HEK293 (cell line): ENCODE data around the gene RNF10.

Experiments used
- BCL6B ChIP-seq: fragments of 450-650 bp; formaldehyde crosslinking; IDR thresholded peaks from 2 replicates; pipeline ENCODE4 v1.5.1; 2017; ENCODE audit warnings: missing biosample characterization, missing genetic modification characterization
- ELK4 ChIP-seq: IDR thresholded peaks from 2 replicates; pipeline ENCODE4 v1.6.1; 2011; ENCODE audit warnings: mild to moderate bottlenecking, low read depth, low read length, borderline replicate concordance
- FEZF1 ChIP-seq: fragments of 450-650 bp; formaldehyde crosslinking; IDR thresholded peaks from 2 replicates; pipeline ENCODE4 v1.5.1; 2016; ENCODE audit warnings: missing biosample characterization, missing genetic modification characterization
- GLIS2 ChIP-seq: fragments of 450-650 bp; formaldehyde crosslinking; IDR thresholded peaks from 2 replicates; pipeline ENCODE4 v1.5.1; 2016; ENCODE audit warnings: missing biosample characterization, missing genetic modification characterization
- KLF1 ChIP-seq: fragments of 450-650 bp; formaldehyde crosslinking; IDR thresholded peaks from 2 replicates; pipeline ENCODE4 v1.5.1; 2016; ENCODE audit warnings: missing biosample characterization, missing genetic modification characterization
- KLF9 ChIP-seq: fragments of 450-650 bp; formaldehyde crosslinking; IDR thresholded peaks from 2 replicates; pipeline ENCODE4 v1.5.1; 2016; ENCODE audit warnings: missing biosample characterization, missing genetic modification characterization, low read depth
- MEIS1 ChIP-seq: sonication (generic); formaldehyde crosslinking; IDR thresholded peaks from 2 replicates; pipeline ENCODE4 v1.8.1; 2022; ENCODE audit warnings: missing genetic modification reagents, mild to moderate bottlenecking, borderline replicate concordance
- MZF1 ChIP-seq: fragments of 450-650 bp; formaldehyde crosslinking; IDR thresholded peaks from 2 replicates; pipeline ENCODE4 v1.5.1; 2017; ENCODE audit warnings: missing biosample characterization, missing genetic modification characterization, borderline replicate concordance
- OVOL3 ChIP-seq: fragments of 450-650 bp; formaldehyde crosslinking; IDR thresholded peaks from 2 replicates; pipeline ENCODE4 v1.5.1; 2016; ENCODE audit warnings: missing biosample characterization, missing genetic modification characterization
- PRDM1 ChIP-seq: fragments of 450-650 bp; formaldehyde crosslinking; IDR thresholded peaks from 2 replicates; pipeline ENCODE4; 2016; ENCODE audit warnings: missing biosample characterization, missing genetic modification characterization
- PRDM6 ChIP-seq: fragments of 450-650 bp; formaldehyde crosslinking; IDR thresholded peaks from 2 replicates; pipeline ENCODE4 v1.5.1; 2017; ENCODE audit warnings: missing biosample characterization, missing genetic modification characterization
- TCF7L2 ChIP-seq: IDR thresholded peaks from 2 replicates; pipeline ENCODE4 v1.6.1; 2011; ENCODE audit warnings: low read depth, mild to moderate bottlenecking, inconsistent platforms, low read length, moderate library complexity, borderline replicate concordance
- TRIM28 ChIP-seq: IDR thresholded peaks from 2 replicates; pipeline ENCODE4 v1.6.1; 2011; ENCODE audit warnings: low read length, control low read depth, borderline replicate concordance
- ZBTB49 ChIP-seq: fragments of 450-650 bp; formaldehyde crosslinking; IDR thresholded peaks from 2 replicates; pipeline ENCODE4 v1.5.1; 2016; ENCODE audit warnings: missing biosample characterization, missing genetic modification characterization, low read depth
- ZFP3 ChIP-seq: fragments of 450-650 bp; formaldehyde crosslinking; IDR thresholded peaks from 2 replicates; pipeline ENCODE4 v1.5.1; 2016; ENCODE audit warnings: low read depth, missing biosample characterization, missing genetic modification characterization
- ZNF138 ChIP-seq: fragments of 450-650 bp; formaldehyde crosslinking; IDR thresholded peaks from 2 replicates; pipeline ENCODE4 v1.5.1; 2016; ENCODE audit warnings: missing biosample characterization, missing genetic modification characterization, borderline replicate concordance
- ZNF155 ChIP-seq: fragments of 450-650 bp; formaldehyde crosslinking; IDR thresholded peaks from 2 replicates; pipeline ENCODE4 v1.5.1; 2016; ENCODE audit warnings: missing biosample characterization, missing genetic modification characterization
- ZNF184 ChIP-seq: fragments of 450-650 bp; IDR thresholded peaks from 2 replicates; pipeline ENCODE4 v1.5.1; 2018; ENCODE audit warnings: missing biosample characterization, mild to moderate bottlenecking, missing genetic modification characterization
- ZNF274 ChIP-seq, 2 experiments: fragments of 200-500 bp in 1 of 2; fragments of 450-650 bp in 1 of 2; sonication (Bioruptor generic) in 1 of 2; formaldehyde crosslinking in 1 of 2; IDR thresholded peaks; 2 replicates each; pipeline versions ENCODE4 v1.5.1 to v1.6.1; 2014 to 2016; ENCODE audit warnings: borderline replicate concordance in 1 of 2, inconsistent platforms in 1 of 2, low read length in 1 of 2, missing biosample characterization in 1 of 2, missing genetic modification characterization in 1 of 2
- ZNF280D ChIP-seq: fragments of 450-650 bp; formaldehyde crosslinking; IDR thresholded peaks from 2 replicates; pipeline ENCODE4 v1.5.1; 2016; ENCODE audit warnings: missing biosample characterization, missing genetic modification characterization
- ZNF324 ChIP-seq: fragments of 450-650 bp; formaldehyde crosslinking; IDR thresholded peaks from 2 replicates; pipeline ENCODE4 v1.5.1; 2016; ENCODE audit warnings: missing biosample characterization, missing genetic modification characterization
- ZNF416 ChIP-seq: fragments of 450-650 bp; formaldehyde crosslinking; IDR thresholded peaks from 2 replicates; pipeline ENCODE4 v1.5.1; 2016; ENCODE audit warnings: missing biosample characterization, missing genetic modification characterization
- ZNF423 ChIP-seq: fragments of 450-650 bp; formaldehyde crosslinking; IDR thresholded peaks from 2 replicates; pipeline ENCODE4 v1.5.1; 2016; ENCODE audit warnings: missing biosample characterization, missing genetic modification characterization
- ZNF473 ChIP-seq: fragments of 450-650 bp; formaldehyde crosslinking; IDR thresholded peaks from 2 replicates; pipeline ENCODE4 v1.5.1; 2017; ENCODE audit warnings: missing biosample characterization, missing genetic modification characterization
- ZNF514 ChIP-seq: fragments of 450-650 bp; formaldehyde crosslinking; IDR thresholded peaks from 2 replicates; pipeline ENCODE4 v1.5.1; 2016; ENCODE audit warnings: missing biosample characterization, missing genetic modification characterization
- ZNF555 ChIP-seq: fragments of 450-650 bp; formaldehyde crosslinking; conservative IDR thresholded peaks from 2 replicates; pipeline ENCODE4 v1.5.1; 2017; ENCODE audit warnings: missing biosample characterization, mild to moderate bottlenecking, missing genetic modification characterization, inconsistent platforms
- ZNF560 ChIP-seq: fragments of 450-650 bp; formaldehyde crosslinking; IDR thresholded peaks from 2 replicates; pipeline ENCODE4 v1.5.1; 2017; ENCODE audit warnings: missing biosample characterization, missing genetic modification characterization, borderline replicate concordance
- ZNF561 ChIP-seq: fragments of 450-650 bp; IDR thresholded peaks from 2 replicates; pipeline ENCODE4 v1.5.1; 2018; ENCODE audit warnings: missing biosample characterization, missing genetic modification characterization, borderline replicate concordance
- ZNF707 ChIP-seq: fragments of 450-650 bp; formaldehyde crosslinking; IDR thresholded peaks from 2 replicates; pipeline ENCODE4 v1.5.1; 2016; ENCODE audit warnings: missing biosample characterization, missing genetic modification characterization
- ZNF76 ChIP-seq: fragments of 450-650 bp; formaldehyde crosslinking; IDR thresholded peaks from 2 replicates; pipeline ENCODE4; 2016; ENCODE audit warnings: low read depth, missing biosample characterization, missing genetic modification characterization, borderline replicate concordance
- ZNF837 ChIP-seq: fragments of 450-650 bp; formaldehyde crosslinking; IDR thresholded peaks from 2 replicates; pipeline ENCODE4 v1.5.1; 2016; ENCODE audit warnings: missing biosample characterization, missing genetic modification characterization

RNF10 gene

GRCh38 chr12:120584343-120585149 lies 50.4 kb downstream of the RNF10 start (continued):
- TF ChIP-seq ZNF707 (tag by site-specific recombination) (no peak), ZNF155 (tag by site-specific recombination) (no peak), ZNF555 (no peak), ZNF560 (tag by site-specific recombination) (no peak), ZNF274 (IDR thresholded peaks at IDR 0.05; ENCODE audit: low read length) (no peak), ZNF274 (tag by site-specific recombination; IDR thresholded peaks at IDR 0.05; ENCODE audit: borderline replicate concordance) (no peak), ZNF416 (no peak), ZBTB49 (tag by site-specific recombination) (no peak), TCF7L2 (no peak), GLIS2 (peak; percentile 75), FEZF1 (0 out of 2 replicates have a peak, but pooled peaks have one; percentile 7), OVOL3 (no peak), PRDM1 (no peak), ZNF473 (tag by site-specific recombination) (no peak), ZNF138 (no peak), PRDM6 (tag by site-specific recombination) (no peak), MZF1 (tag by site-specific recombination) (no peak), ZNF76 (tag by site-specific recombination) (no peak), ZNF184 (no peak), KLF9 (tag by site-specific recombination) (no peak), ZNF423 (no peak), ZNF561 (tag by site-specific recombination) (peak; percentile 94; the same call in 1 of the 2 replicates), ZFP3 (no peak), ZNF280D (no peak), ELK4 (no peak), TRIM28 (no peak), ZNF514 (tag by site-specific recombination) (no peak), KLF1 (peak; percentile 44), BCL6B (tag by site-specific recombination) (no peak), ZNF324 (no peak), MEIS1 (CRISPR knock-in tag) (no peak), ZNF837 (tag by site-specific recombination) (no peak)
